Endometrial microvascular endothelial cells (primary cell): ENCODE results near the gene LONP1. TPM values are rescaled to one million over a fixed set of nuclear protein-coding genes. Genes with fewer than 3 reads are reported as not detected.
"Not testable (repeated sequence)": the region's sequence is repeated elsewhere in the genome, so short reads cannot be mapped to it uniquely, and the experiment has no call there.

ENCODE experiments used
- in situ Hi-C: cut with HindIII; loops from 2 replicates; pipeline ENCODE4 v1.10.0; 2017; ENCODE audit warnings: low sequenced_read_pairs, low pct_unique_long_range_greater_than_20kb; ENCODE audit errors: inconsistent ontology term
- total RNA-seq: library from RNA; depleted of rRNA; stranded (reverse); fragments of >200 nt; gene quantifications from one replicate; pipeline ENCODE4 v1.2.3, GENCODE V29; 2015; ENCODE audit errors: inconsistent ontology term

Gene LONP1
- total RNA-seq = 95.7 TPM

DNA sequence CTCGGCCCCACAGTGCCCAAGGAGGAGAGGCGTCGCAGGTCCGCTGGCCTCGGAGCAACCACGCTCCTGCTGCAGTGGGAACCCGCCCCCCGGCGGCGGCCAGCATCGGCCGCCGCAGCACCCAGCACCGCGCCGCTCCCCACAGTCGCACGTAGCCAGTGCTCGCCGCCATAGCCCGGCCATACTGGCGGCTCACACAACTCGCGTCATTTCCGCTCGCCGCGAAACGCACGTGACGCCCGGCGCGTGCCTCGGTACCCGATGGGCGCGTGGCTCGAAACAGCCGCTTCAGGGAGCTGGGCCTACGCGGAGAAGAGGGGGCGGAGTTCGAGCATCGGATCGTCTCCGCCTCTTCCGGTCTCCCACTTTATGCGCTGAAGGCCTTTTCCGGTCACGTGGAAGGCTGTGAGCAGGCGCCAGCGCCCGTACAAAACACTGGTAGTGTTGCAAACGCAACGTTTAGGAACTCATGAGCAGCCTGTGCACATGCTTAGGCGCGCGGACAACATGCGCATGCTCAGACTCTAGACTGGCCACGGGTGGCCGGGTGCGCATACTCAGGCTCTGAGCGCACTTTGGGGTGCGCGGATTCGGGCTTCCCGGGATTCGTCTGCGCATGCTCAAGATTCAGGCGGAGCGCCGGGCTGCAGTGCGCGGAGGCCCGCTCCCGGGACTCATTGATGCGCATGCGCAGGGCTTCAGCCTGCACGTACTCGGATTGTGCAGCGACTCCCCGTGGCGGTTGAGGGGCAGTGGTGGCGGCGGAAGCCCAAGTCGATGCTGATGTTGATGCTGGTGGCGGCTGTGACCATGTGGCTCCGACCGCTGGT is at the start of gene LONP1, which contains the start of gene CATSPERD:
Gene LONP1 (minus strand): TSS at position 186 of the 830 bp plus-strand sequence. CDS start 14 bp downstream, at position 172.
Gene CATSPERD (plus strand): TSS at position 677 of the 830 bp plus-strand sequence. CDS start 101 bp downstream, at position 778.
- in situ Hi-C loops = no loop called here

- in situ Hi-C loops = no loop called here
Observed at GRCh38 chr19:5767949-5768348, 48.0 kb upstream of the LONP1 start.

DNA sequence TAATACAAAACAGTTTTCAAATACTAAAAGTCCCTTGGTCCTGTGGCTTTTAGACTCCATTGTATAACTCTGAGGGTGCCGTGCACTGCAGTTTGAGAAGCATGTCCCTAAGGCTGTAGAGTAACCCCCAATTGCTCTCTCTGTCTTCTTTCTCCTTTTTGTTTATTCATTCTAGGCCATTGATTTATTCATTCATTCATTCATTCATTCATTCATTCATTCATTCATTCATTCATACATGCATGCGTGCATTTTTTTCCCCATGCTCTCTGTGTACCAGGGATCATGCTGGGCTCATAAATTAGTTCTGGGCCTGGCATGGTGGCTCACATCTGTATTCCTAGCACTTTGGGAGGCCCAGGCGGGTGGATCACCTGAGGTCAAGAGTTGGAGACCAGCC is 45.3 kb upstream of the LONP1 start:
- in situ Hi-C loops = no loop called here

GRCh38 chr19:5762608-5763217 is 42.8 kb upstream of the LONP1 start:
- in situ Hi-C loops = no loop called here

DNA sequence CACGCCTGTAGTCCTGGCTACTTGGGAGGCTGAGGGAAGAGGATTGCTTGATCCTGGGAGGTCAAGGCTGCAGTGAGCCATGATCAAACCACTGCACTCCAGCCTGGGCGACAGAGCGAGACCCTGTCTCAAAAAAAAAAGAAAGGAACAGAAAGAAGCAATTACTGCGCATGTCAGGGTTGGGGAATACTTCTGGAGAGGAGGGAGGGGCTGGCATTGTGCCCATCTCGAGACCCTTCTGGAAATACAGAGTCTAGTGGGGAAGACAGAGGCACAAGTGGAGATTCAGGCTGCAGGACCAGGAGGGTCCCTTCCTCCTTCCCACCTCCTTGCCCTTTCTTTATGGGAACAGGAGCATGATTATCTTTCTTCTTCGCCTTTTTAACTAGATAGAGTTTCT is 33.8 kb upstream of the LONP1 start:
- in situ Hi-C loops = no loop called here

DNA sequence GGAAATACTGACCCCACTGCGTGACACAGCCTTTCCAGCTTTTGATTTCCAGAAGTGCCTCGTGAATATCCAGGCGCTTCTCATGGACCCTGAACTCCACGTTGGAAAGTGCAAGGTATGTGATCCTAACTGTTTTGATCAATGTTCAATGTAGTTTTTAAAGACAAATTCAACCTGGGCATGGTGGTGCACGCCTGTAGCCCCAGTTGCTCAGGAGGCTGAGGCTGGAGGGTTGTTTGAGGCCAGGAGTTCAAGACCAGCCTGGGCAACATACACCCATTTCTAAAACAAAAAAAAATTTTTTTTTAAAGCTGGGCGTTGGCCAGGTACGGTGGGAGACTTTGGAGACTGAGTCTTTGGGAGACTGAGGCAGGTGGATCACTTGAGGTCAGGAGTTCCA is 31.8 kb upstream of the LONP1 start:
- in situ Hi-C loops = no loop called here

GRCh38 chr19:5749505-5749904 is 29.6 kb upstream of the LONP1 start:
- in situ Hi-C loops = no loop called here

- in situ Hi-C loops = not testable (repeated sequence)
Observed at GRCh38 chr19:5748920-5749319, 29.0 kb upstream of the LONP1 start.

- in situ Hi-C loops = not testable (repeated sequence)
Observed at GRCh38 chr19:5744999-5745398, 25.1 kb upstream of the LONP1 start.

GRCh38 chr19:5743630-5744029 is 23.7 kb upstream of the LONP1 start:
- in situ Hi-C loops = no loop called here

DNA sequence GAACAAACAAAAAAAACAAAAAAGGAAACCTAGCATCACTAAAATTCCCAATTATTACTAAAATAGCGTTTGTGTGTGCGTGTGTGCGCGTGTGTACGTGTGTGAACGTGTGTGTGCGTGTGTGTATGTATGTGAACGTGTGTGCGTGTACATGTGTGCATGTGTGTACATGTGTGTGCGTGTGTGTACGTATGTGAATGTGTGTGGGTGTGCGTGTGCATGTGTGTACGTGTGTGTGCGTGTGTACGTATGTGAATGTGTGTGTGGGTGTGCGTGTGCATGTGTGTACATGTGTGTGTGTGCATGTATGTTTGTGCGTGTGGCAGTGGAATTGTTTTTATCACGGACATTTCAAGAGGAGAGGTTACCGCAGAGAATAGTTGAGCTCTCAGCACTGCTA is 22.1 kb upstream of the LONP1 start:
- in situ Hi-C loops = no loop called here

GRCh38 chr19:5738423-5738822 is 18.5 kb upstream of the LONP1 start:
- in situ Hi-C loops = no loop called here

GRCh38 chr19:5733172-5733571 is 13.2 kb upstream of the LONP1 start:
- in situ Hi-C loops = not testable (repeated sequence)

- in situ Hi-C loops = no loop called here
Observed at GRCh38 chr19:5727453-5728050, 7.6 kb upstream of the LONP1 start.

DNA sequence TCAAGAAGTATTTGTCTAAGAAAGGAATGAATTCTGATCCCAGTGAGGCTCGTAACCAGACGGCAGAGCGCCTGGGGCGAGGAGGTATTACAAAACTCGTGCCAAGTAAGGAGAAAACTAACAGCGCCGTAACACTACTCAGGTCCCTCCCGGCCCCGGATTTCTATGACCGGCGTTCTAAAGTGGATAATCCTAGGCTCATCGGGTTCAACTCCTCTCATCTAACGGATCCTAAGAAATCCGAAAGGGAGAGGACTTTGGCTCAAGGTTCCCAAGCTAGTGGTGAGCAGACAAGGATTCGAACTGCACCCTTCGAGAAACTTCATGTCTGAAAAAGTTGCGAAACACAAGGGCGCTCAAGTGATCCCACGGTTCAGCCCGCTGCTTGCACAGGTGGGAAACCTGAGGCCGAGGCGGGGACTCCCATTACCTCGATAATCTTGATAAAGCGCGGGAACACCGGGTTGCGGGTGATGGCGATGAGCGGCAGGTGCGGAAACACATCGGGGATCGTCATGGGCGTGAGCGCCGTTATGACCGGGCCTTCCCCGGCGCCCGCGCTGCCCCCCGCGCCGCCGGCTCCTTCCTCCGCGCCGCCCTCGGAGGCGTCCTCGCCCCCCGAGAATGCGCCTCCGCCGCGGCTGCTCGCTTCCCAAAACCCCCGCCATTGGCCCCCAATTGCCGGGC is 529 bp downstream of the LONP1 start:
- in situ Hi-C loops = no loop called here

DNA sequence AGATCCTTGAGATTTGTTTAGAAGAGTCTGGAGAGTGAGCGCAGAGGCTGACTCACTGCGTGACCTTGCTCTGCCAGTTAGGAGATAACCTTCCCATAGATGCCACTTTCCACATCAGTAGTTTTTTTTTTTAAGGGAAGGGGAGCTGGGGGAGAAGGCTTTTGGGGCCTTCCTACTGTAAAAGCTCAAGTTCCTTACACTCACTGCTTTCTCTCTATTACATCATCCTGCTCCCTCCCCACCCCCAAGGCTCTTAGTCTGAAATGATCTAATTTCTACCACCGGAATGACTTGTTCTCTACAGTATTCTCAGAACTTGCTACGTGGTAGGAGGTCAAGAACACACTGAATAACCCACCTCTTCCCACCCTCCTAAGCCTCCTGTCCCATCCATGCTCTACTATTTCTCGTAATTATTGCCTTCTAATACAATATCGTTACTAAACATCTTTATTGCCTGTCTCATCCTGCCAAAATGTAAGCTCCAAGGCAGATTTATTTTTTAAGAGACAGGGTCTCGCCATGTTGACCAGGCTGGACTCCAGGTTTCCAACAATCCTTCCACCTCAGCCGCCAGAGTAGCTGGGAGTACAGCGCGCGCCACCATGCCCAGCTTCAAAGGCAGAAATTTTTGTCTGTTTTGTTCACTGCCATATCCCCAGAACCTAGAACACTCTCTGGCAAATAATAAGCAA is 1.2 kb downstream of the LONP1 start:
- in situ Hi-C loops = no loop called here

DNA sequence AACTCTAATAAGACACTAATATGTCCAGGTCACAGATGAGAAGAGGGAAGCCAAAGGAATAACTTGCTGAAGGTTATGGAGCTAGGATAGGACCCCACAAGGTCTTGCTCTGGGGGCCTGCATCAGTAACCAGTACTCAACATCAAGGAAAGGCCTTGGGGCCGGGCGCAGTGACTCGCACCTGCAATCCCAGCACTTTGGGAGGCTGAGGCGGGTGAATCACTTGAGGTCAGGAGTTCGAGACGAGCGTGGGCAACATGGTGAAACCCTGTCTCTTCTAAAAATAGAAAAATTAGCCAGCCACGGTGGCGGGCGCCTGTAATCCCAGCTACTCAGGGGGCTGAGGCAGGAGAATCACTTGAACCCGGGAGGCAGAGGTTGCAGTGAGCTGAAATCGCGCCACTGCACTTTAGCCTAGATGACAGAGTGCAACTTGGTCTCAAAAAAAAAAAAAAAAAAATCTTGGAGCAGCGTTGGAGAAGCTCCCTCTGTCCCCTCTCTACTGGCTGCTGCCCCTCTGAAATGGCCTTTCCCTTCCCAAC is 1.8 kb downstream of the LONP1 start:
- in situ Hi-C loops = no loop called here

DNA sequence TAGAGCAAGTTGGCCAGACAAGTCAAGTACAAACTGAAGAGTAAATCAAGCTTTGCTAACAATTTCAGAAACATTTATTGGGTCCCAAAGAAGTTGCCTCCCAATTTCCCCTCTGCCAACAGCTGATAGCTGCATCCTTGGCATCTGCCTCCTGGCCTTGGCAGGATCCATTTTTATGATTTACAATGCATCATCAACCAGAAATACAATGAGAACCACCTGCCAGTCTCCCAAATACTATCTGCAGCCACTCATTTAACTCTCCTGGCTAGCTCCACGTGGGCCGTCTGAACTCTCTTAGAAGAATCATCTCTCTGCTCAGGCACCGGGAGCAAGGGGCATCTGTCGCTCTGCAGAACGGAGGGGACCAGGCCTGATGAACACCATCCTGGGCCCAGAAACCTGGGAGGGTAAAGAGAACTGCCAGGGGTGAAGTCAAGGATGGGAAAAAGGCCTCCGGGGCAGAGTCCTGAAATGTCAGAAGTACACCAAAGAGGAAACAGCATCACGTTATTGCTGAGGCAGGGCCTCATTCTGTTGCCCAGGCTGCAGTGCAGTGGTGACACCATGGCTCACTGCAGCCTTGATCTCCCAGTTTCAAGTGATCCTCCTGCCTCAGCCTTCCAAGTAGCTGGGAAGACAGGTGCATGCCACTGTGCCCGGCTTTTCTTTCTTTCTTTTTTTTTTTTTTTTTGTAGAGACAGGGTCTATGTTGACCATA is 2.6 kb downstream of the LONP1 start:
- in situ Hi-C loops = no loop called here
